GM21360 (cell line): Measurements from ENCODE around the gene SUFU.
"Not testable (repeated sequence)": the region's sequence is repeated elsewhere in the genome, so short reads cannot be mapped to it uniquely, and the experiment has no call there.

Source experiments
- ATAC-seq: cut with Tn5 transposase; IDR thresholded peaks from one replicate; pipeline ENCODE4 v1.9.1; 2021; ENCODE audit warnings: mild to moderate bottlenecking, moderate library complexity; ENCODE audit not compliant: unreplicated experiment

Gene SUFU

GRCh38 chr10:102479651-102480050, 24.1 kb upstream of the SUFU start:
- no peak for ATAC-seq

DNA sequence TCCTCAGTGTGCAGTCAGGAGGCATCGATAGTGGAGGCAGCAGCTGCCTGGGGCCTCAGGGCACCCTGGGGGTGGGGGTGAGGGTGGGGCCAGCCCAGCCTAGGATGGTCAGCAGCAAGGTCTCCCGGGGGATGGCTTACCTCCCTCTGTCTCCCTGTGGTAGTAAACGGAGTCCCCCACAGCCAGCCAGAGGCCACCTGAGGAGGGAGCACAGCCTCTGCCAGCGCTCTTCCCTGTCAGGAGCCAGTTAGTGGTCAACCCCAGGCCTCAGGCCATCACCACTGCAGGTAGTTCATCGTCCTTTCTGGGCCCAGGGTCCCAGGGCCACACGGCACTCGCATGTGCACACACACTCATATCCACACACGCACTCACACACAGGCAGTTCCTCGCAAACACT, 23.4 kb upstream of the SUFU start:
- ATAC-seq = no peak

GRCh38 chr10:102484021-102484420, 19.8 kb upstream of the SUFU start:
- ATAC-seq = no peak

DNA sequence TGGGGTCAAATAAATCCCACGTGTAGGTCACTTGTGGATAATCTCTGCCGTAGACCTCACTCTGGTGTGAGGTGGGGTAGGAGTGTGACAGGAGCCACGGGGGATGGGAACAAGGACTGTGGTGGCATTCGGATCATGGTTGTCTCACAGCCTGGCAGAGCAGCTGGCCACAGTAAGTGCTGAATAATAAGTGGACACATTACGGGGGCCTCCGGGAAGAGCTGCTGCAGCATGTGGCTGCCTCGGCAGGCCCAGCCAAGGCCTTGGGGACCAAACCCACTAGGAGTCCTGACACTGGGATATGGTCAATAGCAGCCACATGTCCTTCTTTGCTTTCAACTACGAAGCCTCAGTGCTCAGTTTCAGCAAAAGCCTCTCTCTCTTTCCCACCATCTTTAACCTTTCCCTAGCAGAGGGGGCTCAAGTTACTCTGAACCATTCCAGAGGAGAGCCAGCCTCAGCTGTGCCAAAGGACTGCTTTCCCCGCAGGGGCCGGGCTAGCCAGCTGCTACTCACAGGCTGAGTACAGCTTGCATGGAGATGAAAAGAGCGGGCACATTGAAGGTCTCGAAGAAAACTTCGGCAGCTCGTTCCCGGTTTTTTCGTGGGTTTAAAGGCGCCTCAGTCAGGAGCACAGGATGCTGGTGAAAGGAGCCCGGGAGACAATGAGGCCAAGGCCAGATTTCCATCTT, 18.5 kb upstream of the SUFU start:
- ATAC-seq = no peak

DNA sequence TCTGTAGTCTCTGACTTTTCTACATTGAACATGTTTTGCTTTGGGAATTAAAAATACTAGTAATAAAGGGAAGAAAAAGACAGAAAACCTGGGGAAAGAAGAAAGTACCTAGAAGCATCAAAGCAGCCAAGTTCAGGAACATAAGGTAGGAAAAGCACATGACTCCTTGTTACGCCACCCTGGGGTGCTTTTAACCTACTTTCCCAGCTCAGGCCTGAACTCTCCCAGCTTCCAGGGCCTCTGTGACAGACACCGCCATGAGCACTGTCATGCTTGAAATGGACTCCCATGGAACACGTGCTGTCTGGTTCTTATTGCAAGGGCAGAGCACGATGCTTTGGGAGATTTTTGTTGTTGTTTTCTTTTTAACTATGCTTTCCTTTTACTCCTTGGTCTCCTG, 12.6 kb upstream of the SUFU start:
- no peak for ATAC-seq

- ATAC-seq = no peak
These were observed 11.3 kb upstream of the SUFU start for GRCh38 chr10:102492344-102492939.

- no peak for ATAC-seq
These were observed 10.8 kb upstream of the SUFU start for GRCh38 chr10:102492983-102493382.

DNA sequence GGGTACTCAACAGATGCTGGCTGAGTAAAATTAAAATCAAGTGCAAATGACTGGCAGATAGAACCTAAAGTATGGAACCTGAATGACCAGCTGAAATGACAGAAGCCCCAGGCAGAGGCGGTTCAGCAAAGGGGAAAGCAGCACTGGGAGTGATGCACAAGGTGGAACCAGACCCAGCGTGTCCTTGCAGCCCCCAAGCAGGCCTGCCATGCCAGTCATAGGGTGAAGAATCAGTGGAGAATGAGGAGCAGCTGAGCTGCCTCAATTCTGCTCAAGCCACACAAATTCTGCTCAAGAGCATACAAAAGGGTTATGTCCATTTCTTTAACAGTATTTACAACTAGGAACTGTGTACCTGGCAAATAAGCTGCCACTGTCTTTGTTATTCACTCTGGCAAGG, 10.0 kb upstream of the SUFU start:
- no peak for ATAC-seq

- no peak for ATAC-seq
These were observed 6.2 kb upstream of the SUFU start for GRCh38 chr10:102497545-102497944.

- ATAC-seq = no peak
These were observed 4.4 kb upstream of the SUFU start for GRCh38 chr10:102499356-102499755.

- not testable (repeated sequence) for ATAC-seq
These were observed 3.1 kb upstream of the SUFU start for GRCh38 chr10:102500686-102501085.

GRCh38 chr10:102501201-102502028, 2.4 kb upstream of the SUFU start:
- no peak for ATAC-seq

DNA sequence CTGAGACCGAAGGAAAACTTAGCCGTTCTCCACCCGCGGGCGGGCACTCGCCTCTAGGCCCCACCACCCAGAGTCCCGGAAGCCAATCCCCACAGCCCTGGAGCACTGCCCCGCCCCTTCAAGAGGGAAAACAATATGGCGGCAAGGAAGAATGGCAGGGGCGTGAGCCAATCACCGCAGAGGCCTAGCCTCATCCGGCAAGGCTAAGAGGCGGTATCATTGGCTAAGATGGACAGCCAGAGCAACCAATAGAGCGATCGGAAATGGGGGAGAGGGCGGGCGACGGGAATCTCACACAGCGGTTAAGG, 1.8 kb upstream of the SUFU start:
- ATAC-seq = peak; percentile 68

DNA sequence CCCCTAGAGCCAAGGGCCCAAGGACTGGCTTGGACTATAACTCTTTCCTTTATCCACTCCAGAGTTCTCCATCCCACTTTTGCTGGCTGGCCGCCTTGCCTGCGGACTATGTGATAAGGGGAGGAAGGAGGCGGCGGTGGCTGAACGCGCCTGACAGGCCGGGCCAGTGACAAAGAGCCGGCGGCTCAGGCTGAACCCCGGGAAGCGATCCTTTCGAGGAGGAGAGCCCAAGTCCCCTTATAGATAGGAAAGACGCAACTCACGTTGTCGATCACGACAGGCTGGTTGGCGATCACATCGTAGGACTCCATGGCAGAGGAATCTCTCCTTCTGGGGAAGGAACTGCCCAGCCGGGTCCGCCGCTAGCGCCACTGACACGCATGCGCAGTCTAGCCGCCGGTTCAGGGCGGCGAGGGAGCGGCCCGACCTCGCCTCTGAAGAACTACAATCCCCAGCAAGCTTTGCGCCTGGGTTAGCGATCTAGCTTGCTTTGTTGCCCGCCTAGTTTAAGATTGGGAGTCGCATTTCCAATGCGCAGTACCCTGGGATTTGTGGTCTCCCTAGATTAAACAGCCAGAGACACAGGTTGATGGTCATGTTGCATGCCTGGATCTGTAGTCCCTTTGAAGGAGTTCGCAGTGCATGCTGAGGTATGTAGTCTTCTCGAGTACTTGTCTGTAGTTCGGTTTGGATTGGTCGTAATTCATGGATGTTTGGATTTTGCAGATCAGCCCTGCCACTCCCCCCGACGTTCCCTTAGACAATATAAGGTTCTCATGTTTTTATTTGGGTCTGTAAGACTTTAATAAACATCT, 1.2 kb upstream of the SUFU start, which contains the start of gene ACTR1A:
Gene ACTR1A (minus strand): TSS at position 376 of the 815 bp plus-strand sequence. CDS start 65 bp downstream, at position 311.
- peak; percentile 41 for ATAC-seq

GRCh38 chr10:102504179-102504975, 605 bp downstream of the SUFU start:
- no peak for ATAC-seq

DNA sequence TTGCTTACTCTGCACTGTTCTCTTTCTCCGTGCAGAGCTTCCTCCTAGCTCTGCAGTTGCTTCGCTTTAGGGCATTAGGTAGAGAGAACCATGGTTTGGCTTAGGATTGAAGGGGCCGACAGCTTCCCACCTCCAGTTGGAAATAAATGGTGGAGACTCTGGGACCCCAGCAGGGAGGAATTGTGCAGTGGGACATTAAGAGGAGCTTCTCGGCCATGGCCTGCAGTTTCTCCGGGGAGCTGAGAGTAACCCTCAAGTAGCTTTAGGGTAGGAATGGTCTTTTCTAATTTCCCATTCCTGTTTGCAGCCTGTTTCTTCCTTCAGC, 1.2 kb downstream of the SUFU start:
- no peak for ATAC-seq

DNA sequence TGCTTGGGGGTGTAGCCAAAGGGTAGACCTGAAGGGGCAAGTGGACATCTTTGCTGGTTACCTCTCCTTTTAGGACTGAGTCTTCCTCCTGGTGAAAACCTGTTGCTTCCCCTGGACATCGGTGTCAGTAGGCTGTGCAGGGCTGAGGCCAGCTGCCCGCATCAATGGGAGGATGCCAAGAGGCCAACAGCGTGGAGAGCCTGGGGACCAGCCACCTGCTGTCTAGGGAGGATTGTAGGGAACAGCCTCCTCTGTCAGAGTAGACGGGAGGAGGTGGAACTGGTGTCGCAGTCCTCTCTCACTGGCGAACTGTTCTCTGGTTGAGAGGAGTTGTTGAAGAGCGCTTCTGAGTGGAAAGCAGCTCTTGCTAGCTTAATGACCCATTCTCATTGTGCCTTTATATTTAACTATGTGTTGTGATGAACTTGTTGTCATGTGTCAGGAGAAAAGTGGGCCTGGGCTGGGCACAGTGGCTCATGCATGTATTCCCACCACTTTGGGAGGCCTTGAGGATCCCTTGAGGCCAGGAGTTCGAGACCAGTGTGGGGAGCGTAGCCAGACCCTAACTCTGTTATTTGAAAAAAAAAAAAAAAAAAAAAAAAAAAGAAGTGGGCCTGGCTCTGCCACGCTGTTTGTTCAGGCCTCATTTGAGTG, 1.8 kb downstream of the SUFU start:
- ATAC-seq = no peak

DNA sequence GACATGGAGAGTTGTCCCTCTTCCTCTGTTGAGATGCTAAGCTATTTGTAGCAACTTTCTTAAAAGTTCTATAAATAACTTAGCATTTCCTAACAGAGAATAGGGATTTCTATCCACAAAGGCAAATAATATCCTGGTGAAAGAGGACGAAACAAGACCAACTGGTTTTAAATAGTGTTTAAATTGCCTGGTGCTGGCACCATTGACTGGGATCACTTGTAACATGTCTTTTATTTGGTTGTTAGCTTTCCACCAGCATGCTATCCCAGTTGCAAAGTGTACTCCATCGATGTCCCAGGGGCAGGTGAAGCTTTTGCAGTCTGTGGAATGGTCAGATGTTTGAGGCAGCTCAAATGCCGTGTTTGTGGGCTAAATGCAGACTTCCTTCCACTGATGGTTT, 3.7 kb downstream of the SUFU start:
- ATAC-seq = no peak

GRCh38 chr10:102508506-102508905, 4.7 kb downstream of the SUFU start:
- no peak for ATAC-seq

DNA sequence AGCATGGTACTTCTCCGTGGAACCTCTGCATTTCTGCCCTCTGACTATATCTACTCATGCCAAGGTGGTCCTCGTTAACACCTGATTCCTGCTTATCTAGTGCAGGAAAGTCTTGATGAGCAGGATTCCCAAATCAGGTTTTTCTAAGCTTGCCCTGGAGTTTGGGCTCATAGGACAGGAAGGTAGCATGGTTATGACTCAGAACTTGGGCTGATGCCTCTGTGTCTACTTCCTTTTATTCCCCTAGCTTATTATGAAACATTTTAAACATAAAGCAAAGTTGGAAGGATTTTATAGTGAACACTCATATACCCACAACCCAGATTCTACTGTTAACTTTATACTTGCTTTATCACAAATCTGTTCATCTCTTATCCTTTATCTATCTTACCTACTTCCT, 5.6 kb downstream of the SUFU start:
- no peak for ATAC-seq
